ENCODE measurements around the gene KLHL4.
A peak's percentile ranks its signal among the peaks of the same experiment; 100 is the strongest.
"Not testable (repeated sequence)": the region's sequence is repeated elsewhere in the genome, so short reads cannot be mapped to it uniquely, and the experiment has no call there.

KLHL4 gene

GRCh38 chrX:87663421-87663820 is 145.8 kb downstream of the KLHL4 start:
- peak; percentile 33 for DNase-seq

- peak; percentile 37 for DNase-seq
Measured at GRCh38 chrX:87664381-87664780, 146.8 kb downstream of the KLHL4 start.

GRCh38 chrX:87679849-87680248 is 162.2 kb downstream of the KLHL4 start:
- DNase-seq = no peak

- no peak for DNase-seq
Measured at GRCh38 chrX:87687703-87688102, 170.1 kb downstream of the KLHL4 start.

- not testable (repeated sequence) for DNase-seq
Measured at GRCh38 chrX:87688113-87688748, 170.6 kb downstream of the KLHL4 start.

- not testable (repeated sequence) for DNase-seq
Measured at GRCh38 chrX:87689218-87689617, 171.6 kb downstream of the KLHL4 start.

- no peak for DNase-seq
Measured at GRCh38 chrX:87693204-87693603, 175.6 kb downstream of the KLHL4 start.

GRCh38 chrX:87697409-87697808 is 179.8 kb downstream of the KLHL4 start:
- DNase-seq = no peak

GRCh38 chrX:87702795-87703194 is 185.2 kb downstream of the KLHL4 start:
- DNase-seq = no peak

GRCh38 chrX:87703469-87703868 is 185.9 kb downstream of the KLHL4 start:
- DNase-seq = not testable (repeated sequence)

GRCh38 chrX:87706134-87706533 is 188.5 kb downstream of the KLHL4 start:
- DNase-seq = no peak

GRCh38 chrX:87710580-87710979 is 193.0 kb downstream of the KLHL4 start:
- no peak for DNase-seq
